A673 (cell line): ENCODE results near the gene SERPINB10. TPM values are rescaled to one million over a fixed set of nuclear protein-coding genes. Genes with fewer than 3 reads are reported as not detected.
A peak's percentile ranks its signal among the peaks of the same experiment; 100 is the strongest.

Experiments
- BruUV-seq: library from RNA; stranded (reverse); fragments of 400-500 nt; replicated peaks from 2 replicates; lab custom pipeline; 2021; lab: Mats Ljungman, UMichigan
- CTCF ChIA-PET: fragments of 300-600 bp; sonication (Branson Sonifier 250); formaldehyde crosslinking; loops from one replicate; lab custom pipeline; 2022; ENCODE audit warnings: antibody characterized with exemption; lab: Charles Lee
- POLR2A ChIA-PET: fragments of 300-600 bp; sonication (Branson Sonifier 250); formaldehyde crosslinking; loops from one replicate; lab custom pipeline; 2022; ENCODE audit warnings: antibody characterized with exemption; ENCODE audit not compliant: low non-redundant PET; lab: Charles Lee
- DNase-seq: peaks from one replicate; pipeline ENCODE4 v3.0.0-alpha.2; 2015; ENCODE audit warnings: low spot score
- H3K27ac ChIP-seq: fragments of 200-600 bp; sonication (generic); 2 replicates; pipeline ENCODE4 v1.5.1; 2016; ENCODE audit warnings: mixed run types, low read depth, mild to moderate bottlenecking, mixed read lengths, antibody characterized with exemption, low read length; ENCODE audit not compliant: poor library complexity, severe bottlenecking
- H3K27me3 ChIP-seq: fragments of 200-600 bp; sonication (generic); replicated peaks from 2 replicates; pipeline ENCODE4 v1.6.1; 2017; ENCODE audit warnings: mixed run types, low read depth, mild to moderate bottlenecking, mixed read lengths, antibody characterized with exemption, low read length; ENCODE audit not compliant: insufficient read depth, poor library complexity
- H3K36me3 ChIP-seq: fragments of 200-600 bp; sonication (generic); 2 replicates; pipeline ENCODE4 v1.6.1; 2016; ENCODE audit warnings: mixed run types, mild to moderate bottlenecking, mixed read lengths, antibody characterized with exemption, low read length; ENCODE audit not compliant: insufficient read depth, poor library complexity, severe bottlenecking
- H3K4me1 ChIP-seq: fragments of 200-600 bp; sonication (generic); 2 replicates; pipeline ENCODE4 v1.6.1; 2017; ENCODE audit warnings: mixed run types, mild to moderate bottlenecking, mixed read lengths, antibody characterized with exemption, low read length; ENCODE audit not compliant: insufficient read depth, poor library complexity, severe bottlenecking
- H3K4me3 ChIP-seq: fragments of 200-600 bp; sonication (generic); 2 replicates; pipeline ENCODE4 v1.5.1; 2016; ENCODE audit warnings: low read depth, mixed run types, mild to moderate bottlenecking, mixed read lengths, low read length; ENCODE audit not compliant: poor library complexity, severe bottlenecking
- H3K9me3 ChIP-seq: fragments of 200-600 bp; sonication (generic); 2 replicates; pipeline ENCODE4 v1.6.1; 2016; ENCODE audit warnings: mixed run types, low read depth, mild to moderate bottlenecking, mixed read lengths, antibody characterized with exemption, low read length; ENCODE audit not compliant: poor library complexity, severe bottlenecking
- CTCF ChIP-seq: fragments of 300-800, 200-600 bp; sonication (generic); conservative IDR thresholded peaks from 2 replicates; pipeline ENCODE4 v1.5.1; 2017; ENCODE audit warnings: low read depth, mild to moderate bottlenecking, antibody characterized with exemption, low read length, moderate library complexity, mixed read lengths
- EZH2 ChIP-seq: fragments of 200-600 bp; sonication (generic); IDR thresholded peaks from 2 replicates; pipeline ENCODE4 v1.6.1; 2017; ENCODE audit warnings: borderline replicate concordance, low read depth, mild to moderate bottlenecking, mixed read lengths, antibody characterized with exemption, low read length; ENCODE audit not compliant: poor library complexity, severe bottlenecking
- intact Hi-C: fragments of 100-400 bp; cut with micrococcal nuclease; formaldehyde crosslinking; loops from one replicate; pipeline ENCODE4 v1.10.0; 2022; ENCODE audit not compliant: unreplicated experiment
- total RNA-seq: library from RNA; stranded (reverse); gene quantifications from 2 replicates; pipeline ENCODE4 v1.2.3, GENCODE V29; 2021

Gene SERPINB10
- total RNA-seq, 1 experiment from 2014 or later, result not detected

GRCh38 chr18:63971320-63972001 lies 63.7 kb downstream of the SERPINB10 start:
- CTCF ChIA-PET, result no interaction called here
- DNase-seq, result no peak
- peak overlapping the region; percentile 89 for H3K4me3 ChIP-seq
- no peaks in the 10 kb centered on the region for H3K27me3 ChIP-seq
- H3K9me3 ChIP-seq, result no peaks in the 10 kb centered on the region
- BruUV-seq, result TSS peak; percentile 24
- POLR2A ChIA-PET, result no interaction called here
- H3K27ac ChIP-seq, result peak overlapping the region; percentile 99
- intact Hi-C loops, result loop anchor here (10.0 kb wide), 1 partner anchor 457 kb away; no protein-coding TSS in a partner anchor
- no peak for TF ChIP-seq EZH2
- no peak for TF ChIP-seq CTCF
- peaks cover 8% of the 10 kb centered on the region for H3K4me1 ChIP-seq
- no peaks in the 10 kb centered on the region for H3K36me3 ChIP-seq

GRCh38 chr18:63972002-63972376 lies 64.2 kb downstream of the SERPINB10 start:
- TF ChIP-seq EZH2 (no peak), CTCF (no peak)
- Histone ChIP-seq H3K9me3 (no peaks in the 10 kb centered on the region), H3K27ac (peak overlapping the region; percentile 99), H3K4me1 (peaks cover 8% of the 10 kb centered on the region), H3K27me3 (no peaks in the 10 kb centered on the region), H3K36me3 (no peaks in the 10 kb centered on the region), H3K4me3 (no peak overlapping the region)
- CTCF ChIA-PET, result no interaction called here
- no TSS peak for BruUV-seq
- POLR2A ChIA-PET, result no interaction called here
- no peak for DNase-seq
- intact Hi-C loops, result loop anchor here (10.0 kb wide), 1 partner anchor 457 kb away; no protein-coding TSS in a partner anchor

- Histone ChIP-seq H3K9me3 (no peaks in the 10 kb centered on the region), H3K36me3 (no peaks in the 10 kb centered on the region), H3K27ac (no peak overlapping the region), H3K27me3 (no peaks in the 10 kb centered on the region), H3K4me3 (no peak overlapping the region), H3K4me1 (peaks cover 8% of the 10 kb centered on the region)
- POLR2A ChIA-PET, result no interaction called here
- CTCF ChIA-PET, result interaction anchor here (1.0 kb wide), 1 partner anchor 20 kb away, joined by 4 read pairs; no protein-coding TSS in a partner anchor
- TF ChIP-seq EZH2 (no peak), CTCF (peak; percentile 61)
- DNase-seq, result peak; percentile 74
- intact Hi-C loops, result loop anchor here (1.0 to 10.0 kb wide), 2 partner anchors 84 to 460 kb away; no protein-coding TSS in a partner anchor
- no TSS peak for BruUV-seq
Observed at GRCh38 chr18:63974991-63975390, 67.2 kb downstream of the SERPINB10 start.
